Effector memory CD8-positive, alpha-beta T cell (primary cell): Measurements from ENCODE around the gene SUGCT.
"Not testable (repeated sequence)": the region's sequence is repeated elsewhere in the genome, so short reads cannot be mapped to it uniquely, and the experiment has no call there.

Experiments
- ATAC-seq: fragments of 150-1000 bp; cut with Tn5 transposase; replicated peaks from 2 replicates; pipeline ENCODE4 v1.10.0; 2021; ENCODE audit warnings: mild to moderate bottlenecking, moderate library complexity
- DNase-seq, 3 experiments: peaks; one replicate each; pipeline ENCODE4 v3.0.0; 2021
- H3K27ac Mint-ChIP-seq, 2 donors: one replicate each; pipeline ENCODE4 v1.8.0; 2022; ENCODE audit warnings: mild to moderate bottlenecking in 2 of 2, mixed read lengths in 2 of 2, moderate library complexity in 2 of 2
- H3K27me3 Mint-ChIP-seq, 2 donors: one replicate each; pipeline ENCODE4 v1.8.0; 2022; ENCODE audit warnings: mixed read lengths in 2 of 2
- H3K36me3 Mint-ChIP-seq: one replicate; pipeline ENCODE4 v1.8.0; 2022; ENCODE audit warnings: mild to moderate bottlenecking, moderate library complexity, mixed read lengths; ENCODE audit not compliant: insufficient read depth
- H3K4me1 Mint-ChIP-seq, 2 donors: one replicate each; pipeline ENCODE4 v1.8.0; 2022; ENCODE audit warnings: low read depth in 2 of 2, mixed read lengths in 2 of 2
- H3K4me3 Mint-ChIP-seq, 2 donors: one replicate each; pipeline ENCODE4 v1.8.0; 2022; ENCODE audit warnings: mild to moderate bottlenecking in 2 of 2, mixed read lengths in 2 of 2, moderate library complexity in 2 of 2
- H3K9me3 Mint-ChIP-seq, 2 donors: one replicate each; pipeline ENCODE4 v1.8.0; 2022; ENCODE audit warnings: mixed read lengths in 2 of 2

The SUGCT gene

GRCh38 chr7:40401406-40401805 lies 266.6 kb downstream of the SUGCT start:
- Mint-ChIP-seq H3K4me1 (no peaks in the 10 kb centered on the region), H3K9me3 (peaks cover 7 to 13% of the 10 kb centered on the region in 2 donors), H3K27me3 (no peaks in the 10 kb centered on the region), H3K27ac (no peak overlapping the region), H3K4me3 (no peak overlapping the region), H3K36me3 (no peaks in the 10 kb centered on the region)
- no peak for ATAC-seq
- no peak for DNase-seq

- H3K9me3 Mint-ChIP-seq = peaks cover 7 to 13% of the 10 kb centered on the region in 2 donors
- H3K4me1 Mint-ChIP-seq = no peaks in the 10 kb centered on the region
- H3K27ac Mint-ChIP-seq = no peak overlapping the region
- ATAC-seq (no peak), DNase-seq (no peak)
- H3K36me3 Mint-ChIP-seq = no peaks in the 10 kb centered on the region
- H3K27me3 Mint-ChIP-seq = no peaks in the 10 kb centered on the region
- H3K4me3 Mint-ChIP-seq = no peak overlapping the region
These were observed 267.9 kb downstream of the SUGCT start for GRCh38 chr7:40402661-40403060.

DNA sequence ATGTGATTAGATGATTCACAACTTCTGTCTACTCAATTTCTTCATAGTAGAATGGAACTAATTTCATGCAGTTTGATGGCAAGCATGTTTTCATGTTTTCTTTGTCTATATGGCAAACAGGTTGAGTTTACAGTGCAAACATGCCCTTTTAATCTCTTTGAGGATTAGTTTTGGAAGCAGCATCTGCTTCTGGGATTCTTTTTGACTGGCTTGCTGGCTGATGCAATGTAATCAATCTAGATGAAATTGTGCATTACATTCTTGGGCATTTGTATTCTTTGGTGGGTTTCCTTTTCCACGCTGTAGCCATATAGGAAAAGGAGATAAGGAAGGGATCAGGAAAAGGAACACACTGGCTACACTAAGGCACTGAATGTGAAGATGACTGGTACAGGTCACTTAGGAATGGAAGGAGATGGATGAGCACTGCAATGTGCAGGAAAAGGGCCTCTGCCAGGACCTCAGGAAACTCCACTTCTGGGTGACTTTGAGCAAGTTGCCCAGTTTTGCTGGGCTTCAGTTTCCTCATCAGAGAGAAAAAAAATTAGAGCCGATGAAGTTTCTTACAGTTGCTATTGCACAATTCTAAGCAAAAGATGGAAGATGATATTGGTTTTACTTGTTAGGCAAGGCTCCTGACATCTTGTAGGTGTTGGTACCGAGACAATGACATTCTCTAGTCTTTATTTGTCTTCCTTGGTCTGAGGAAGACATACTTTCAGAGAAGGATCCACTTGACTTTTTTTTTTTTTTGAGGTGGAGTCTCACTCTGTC lies 269.1 kb downstream of the SUGCT start:
- H3K9me3 Mint-ChIP-seq = peaks cover 7 to 14% of the 10 kb centered on the region in 2 donors
- no peak overlapping the region for H3K27ac Mint-ChIP-seq
- H3K36me3 Mint-ChIP-seq = no peaks in the 10 kb centered on the region
- no peaks in the 10 kb centered on the region for H3K4me1 Mint-ChIP-seq
- H3K27me3 Mint-ChIP-seq = no peaks in the 10 kb centered on the region
- no peak overlapping the region for H3K4me3 Mint-ChIP-seq
- ATAC-seq (no peak), DNase-seq (no peak)

- no peak overlapping the region for H3K27ac Mint-ChIP-seq
- no peak for DNase-seq
- H3K4me3 Mint-ChIP-seq = no peak overlapping the region
- ATAC-seq = no peak
- H3K9me3 Mint-ChIP-seq = peaks cover 7 to 10% of the 10 kb centered on the region in 2 donors
- no peaks in the 10 kb centered on the region for H3K27me3 Mint-ChIP-seq
- H3K36me3 Mint-ChIP-seq = no peaks in the 10 kb centered on the region
- H3K4me1 Mint-ChIP-seq = no peaks in the 10 kb centered on the region
These were observed 271.2 kb downstream of the SUGCT start for GRCh38 chr7:40405991-40406390.

GRCh38 chr7:40412323-40412722 lies 277.5 kb downstream of the SUGCT start:
- no peak for ATAC-seq
- H3K9me3 Mint-ChIP-seq = peaks cover 3 to 7% of the 10 kb centered on the region in 2 donors
- H3K4me1 Mint-ChIP-seq = no peaks in the 10 kb centered on the region
- no peaks in the 10 kb centered on the region for H3K27me3 Mint-ChIP-seq
- no peak for DNase-seq
- no peaks in the 10 kb centered on the region for H3K36me3 Mint-ChIP-seq
- H3K4me3 Mint-ChIP-seq = no peak overlapping the region
- no peak overlapping the region for H3K27ac Mint-ChIP-seq

GRCh38 chr7:40414704-40415103 lies 279.9 kb downstream of the SUGCT start:
- not testable (repeated sequence) for H3K27me3 Mint-ChIP-seq, H3K9me3 Mint-ChIP-seq, H3K36me3 Mint-ChIP-seq, DNase-seq, H3K4me1 Mint-ChIP-seq, H3K4me3 Mint-ChIP-seq, ATAC-seq, H3K27ac Mint-ChIP-seq

DNA sequence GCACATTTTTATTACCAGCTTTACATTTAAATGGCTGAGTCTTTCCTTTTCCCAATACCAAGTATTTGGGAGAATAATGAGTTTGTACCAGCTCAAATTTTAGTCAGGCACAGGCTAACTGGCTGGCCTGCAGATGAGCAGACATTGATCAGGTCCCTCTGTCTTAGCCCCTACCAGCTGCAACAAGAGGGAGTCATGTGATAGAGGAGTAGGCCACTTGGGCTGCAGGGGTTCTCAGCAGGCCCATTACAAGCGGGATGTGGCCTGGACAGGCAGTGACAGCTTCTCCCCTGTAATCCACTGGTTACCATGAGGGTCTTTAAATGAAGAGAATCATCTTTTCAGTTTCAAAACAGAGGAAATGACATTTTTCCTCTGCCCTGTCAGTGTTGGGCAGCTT lies 283.6 kb downstream of the SUGCT start:
- Mint-ChIP-seq H3K36me3 (no peaks in the 10 kb centered on the region), H3K4me1 (no peaks in the 10 kb centered on the region), H3K4me3 (no peak overlapping the region), H3K9me3 (peaks cover 5 to 7% of the 10 kb centered on the region in 2 donors), H3K27me3 (no peaks in the 10 kb centered on the region), H3K27ac (no peak overlapping the region)
- DNase-seq (no peak), ATAC-seq (no peak)

DNA sequence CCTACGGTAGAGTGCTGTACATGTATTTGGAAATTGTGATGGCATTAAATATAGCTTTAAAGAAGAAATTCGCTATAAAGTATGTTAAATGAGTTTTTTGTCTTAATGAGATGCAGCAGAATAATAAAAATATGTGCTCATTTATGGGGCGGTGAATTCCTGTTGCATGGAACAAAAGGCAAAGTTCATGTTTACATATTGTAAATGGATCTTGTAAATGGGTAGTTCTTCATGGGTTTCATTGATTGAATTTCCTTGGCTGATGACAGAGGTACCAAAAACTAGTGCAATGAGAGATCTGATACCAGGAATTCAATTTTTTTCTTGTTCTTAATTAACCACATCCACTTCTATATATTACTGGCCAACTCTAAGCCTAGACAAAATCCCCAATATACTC lies 284.2 kb downstream of the SUGCT start:
- Mint-ChIP-seq H3K4me3 (no peak overlapping the region), H3K4me1 (no peaks in the 10 kb centered on the region), H3K27me3 (no peaks in the 10 kb centered on the region), H3K9me3 (peaks cover 5 to 7% of the 10 kb centered on the region in 2 donors), H3K27ac (no peak overlapping the region), H3K36me3 (no peaks in the 10 kb centered on the region)
- no peak for ATAC-seq
- no peak for DNase-seq

- Mint-ChIP-seq H3K27ac (no peak overlapping the region), H3K9me3 (peaks cover 5 to 7% of the 10 kb centered on the region in 2 donors), H3K4me1 (no peaks in the 10 kb centered on the region), H3K4me3 (no peak overlapping the region), H3K36me3 (no peaks in the 10 kb centered on the region), H3K27me3 (no peaks in the 10 kb centered on the region)
- ATAC-seq (no peak), DNase-seq (no peak)
These were observed 285.0 kb downstream of the SUGCT start for GRCh38 chr7:40419806-40420205.

GRCh38 chr7:40421433-40421832 lies 286.6 kb downstream of the SUGCT start:
- Mint-ChIP-seq H3K36me3 (no peaks in the 10 kb centered on the region), H3K4me3 (no peak overlapping the region), H3K27ac (no peak overlapping the region), H3K27me3 (no peaks in the 10 kb centered on the region), H3K9me3 (peaks cover 5 to 7% of the 10 kb centered on the region in 2 donors), H3K4me1 (no peaks in the 10 kb centered on the region)
- ATAC-seq = no peak
- no peak for DNase-seq

DNA sequence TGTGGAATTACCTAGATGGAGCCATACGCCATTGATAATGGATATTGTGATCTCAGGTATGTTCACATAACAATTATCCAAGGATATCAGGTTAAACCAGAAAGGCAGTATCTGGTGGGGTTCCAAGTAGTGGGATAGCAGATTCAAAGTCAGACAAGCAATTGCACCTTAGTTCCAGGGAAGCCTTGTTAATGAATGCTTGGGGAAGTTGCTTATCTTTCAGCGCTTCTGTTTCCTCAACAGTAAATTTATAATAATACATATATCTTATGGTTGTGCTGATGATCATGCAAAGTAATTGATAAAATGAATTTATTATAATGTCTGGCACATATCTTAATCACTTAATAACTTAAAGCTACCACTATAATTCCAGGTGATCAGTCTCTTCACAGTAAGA lies 290.9 kb downstream of the SUGCT start:
- H3K9me3 Mint-ChIP-seq = peaks cover 0 to 3% of the 10 kb centered on the region in 2 donors

DNA sequence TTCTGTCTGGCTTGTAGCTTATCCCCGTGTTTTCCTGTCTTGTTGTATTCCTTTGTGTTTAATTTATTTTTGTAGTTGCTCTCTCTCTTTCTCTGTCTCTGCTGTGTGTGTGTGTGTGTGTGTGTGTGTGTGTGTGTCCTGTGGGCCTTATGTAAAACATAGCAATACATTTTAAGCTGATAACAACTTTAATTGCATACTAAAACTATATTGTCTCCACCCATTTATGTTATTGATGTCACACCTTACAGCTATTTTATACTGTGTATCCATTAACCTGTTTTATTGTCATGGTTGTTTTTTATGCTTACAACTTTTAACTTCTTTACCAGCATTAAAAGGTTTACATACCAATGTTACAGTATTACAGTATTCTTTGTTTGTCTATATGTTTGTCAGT lies 293.6 kb downstream of the SUGCT start:
- H3K27ac Mint-ChIP-seq = no peak overlapping the region
- ATAC-seq (no peak), DNase-seq (no peak)
- no peak overlapping the region for H3K4me3 Mint-ChIP-seq
- no peaks in the 10 kb centered on the region for H3K36me3 Mint-ChIP-seq
- H3K4me1 Mint-ChIP-seq = no peaks in the 10 kb centered on the region
- peaks cover 0 to 7% of the 10 kb centered on the region in 2 donors for H3K9me3 Mint-ChIP-seq
- H3K27me3 Mint-ChIP-seq = no peaks in the 10 kb centered on the region

More for the DNA sequence above, 290.9 kb downstream of the SUGCT start:
- Mint-ChIP-seq H3K27ac (no peak overlapping the region), H3K4me1 (no peaks in the 10 kb centered on the region), H3K36me3 (no peaks in the 10 kb centered on the region), H3K27me3 (no peaks in the 10 kb centered on the region), H3K4me3 (no peak overlapping the region)
- DNase-seq (no peak), ATAC-seq (no peak)

DNA sequence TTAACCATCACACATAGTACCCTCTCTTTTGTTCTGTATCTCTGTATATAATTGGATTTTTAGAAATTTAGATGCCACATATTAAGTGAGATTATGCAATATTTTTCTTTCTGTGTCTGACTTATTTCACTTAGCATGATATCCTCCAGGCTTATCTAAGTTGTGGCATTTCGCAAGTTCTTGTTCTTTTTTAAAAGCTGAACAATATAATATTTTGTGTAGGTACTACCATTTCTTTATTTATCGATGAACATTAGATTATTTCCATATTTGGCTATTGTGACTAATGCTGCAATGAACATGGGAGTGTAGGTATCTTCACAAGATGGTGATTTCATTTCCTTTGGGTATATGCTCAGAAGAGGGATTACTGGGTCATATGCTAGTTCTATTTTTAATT lies 295.0 kb downstream of the SUGCT start:
- Mint-ChIP-seq H3K4me3 (no peak overlapping the region), H3K9me3 (peaks cover 0 to 7% of the 10 kb centered on the region in 2 donors), H3K36me3 (no peaks in the 10 kb centered on the region), H3K4me1 (no peaks in the 10 kb centered on the region), H3K27ac (no peak overlapping the region), H3K27me3 (no peaks in the 10 kb centered on the region)
- ATAC-seq (no peak), DNase-seq (no peak)

GRCh38 chr7:40432046-40432445 lies 297.2 kb downstream of the SUGCT start:
- H3K4me1 Mint-ChIP-seq = no peaks in the 10 kb centered on the region
- H3K36me3 Mint-ChIP-seq = no peaks in the 10 kb centered on the region
- H3K9me3 Mint-ChIP-seq = peaks cover 8 to 9% of the 10 kb centered on the region in 2 donors

More at GRCh38 chr7:40432046-40432445, 297.2 kb downstream of the SUGCT start:
- no peak overlapping the region for H3K4me3 Mint-ChIP-seq
- no peak for ATAC-seq
- H3K27ac Mint-ChIP-seq = no peak overlapping the region
- DNase-seq = no peak
- H3K27me3 Mint-ChIP-seq = no peaks in the 10 kb centered on the region
